ENCODE measurements around the gene VPS51. TPM values are rescaled to one million over a fixed set of nuclear protein-coding genes. Genes with fewer than 3 reads are reported as not detected.
A peak's percentile ranks its signal among the peaks of the same experiment; 100 is the strongest.

VPS51 gene
- total RNA-seq, 1 donor from 2014 or later, result 94.9 TPM

DNA sequence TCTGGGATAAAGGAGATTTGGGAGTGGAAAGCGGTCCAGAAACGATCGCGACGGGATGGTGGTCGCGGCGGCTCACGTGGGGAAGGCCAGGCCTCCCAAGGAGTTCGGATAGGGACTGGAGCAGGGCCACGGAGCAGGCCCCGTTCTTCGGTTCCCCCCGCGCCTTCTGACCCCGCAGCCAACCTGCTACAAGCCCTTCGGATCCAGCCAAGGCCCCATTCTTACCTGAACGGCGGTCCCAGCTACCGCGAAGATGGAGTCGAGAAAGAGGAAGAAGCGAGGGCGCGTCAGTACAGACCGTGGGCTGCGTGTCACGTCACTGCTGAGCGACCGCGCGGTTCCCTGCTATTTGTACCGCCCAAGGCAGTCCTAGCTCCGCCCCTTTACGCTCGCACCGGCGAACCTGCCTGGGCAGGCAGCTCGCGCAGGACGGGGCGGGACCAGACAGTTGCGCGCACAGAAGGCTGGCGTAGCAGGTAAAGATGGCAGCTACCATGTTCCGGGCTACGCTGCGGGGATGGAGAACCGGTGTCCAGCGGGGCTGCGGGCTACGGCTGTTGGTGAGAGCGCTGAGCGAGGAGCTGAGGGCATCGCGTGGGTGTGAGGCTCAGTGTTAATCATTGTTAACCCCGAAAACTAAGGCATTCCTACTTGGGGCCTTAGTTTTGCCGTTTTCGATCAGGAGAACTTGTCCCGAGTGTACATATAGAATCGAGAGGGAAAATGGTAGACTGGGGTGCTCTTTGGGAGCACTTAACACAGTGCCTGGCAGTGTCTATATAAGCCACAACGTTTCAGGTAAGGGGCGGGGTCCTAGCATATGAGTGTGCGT, 26.1 kb downstream of the VPS51 start, which contains the start of the genes FAU and MRPL49:
TSS of gene FAU (minus strand) at position 270 of the 832 bp plus-strand sequence. CDS start 321 bp downstream, outside the sequence.
TSS of gene MRPL49 (plus strand) at position 457 of the 832 bp plus-strand sequence. CDS start at position 483, 26 bp downstream.
- intact Hi-C loops (cut with DNase I), result no loop called here
- TF ChIP-seq, protein P1, sequence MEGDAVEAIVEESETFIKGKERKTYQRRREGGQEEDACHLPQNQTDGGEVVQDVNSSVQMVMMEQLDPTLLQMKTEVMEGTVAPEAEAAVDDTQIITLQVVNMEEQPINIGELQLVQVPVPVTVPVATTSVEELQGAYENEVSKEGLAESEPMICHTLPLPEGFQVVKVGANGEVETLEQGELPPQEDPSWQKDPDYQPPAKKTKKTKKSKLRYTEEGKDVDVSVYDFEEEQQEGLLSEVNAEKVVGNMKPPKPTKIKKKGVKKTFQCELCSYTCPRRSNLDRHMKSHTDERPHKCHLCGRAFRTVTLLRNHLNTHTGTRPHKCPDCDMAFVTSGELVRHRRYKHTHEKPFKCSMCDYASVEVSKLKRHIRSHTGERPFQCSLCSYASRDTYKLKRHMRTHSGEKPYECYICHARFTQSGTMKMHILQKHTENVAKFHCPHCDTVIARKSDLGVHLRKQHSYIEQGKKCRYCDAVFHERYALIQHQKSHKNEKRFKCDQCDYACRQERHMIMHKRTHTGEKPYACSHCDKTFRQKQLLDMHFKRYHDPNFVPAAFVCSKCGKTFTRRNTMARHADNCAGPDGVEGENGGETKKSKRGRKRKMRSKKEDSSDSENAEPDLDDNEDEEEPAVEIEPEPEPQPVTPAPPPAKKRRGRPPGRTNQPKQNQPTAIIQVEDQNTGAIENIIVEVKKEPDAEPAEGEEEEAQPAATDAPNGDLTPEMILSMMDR (IDR thresholded peaks at IDR 0.05), result no peak
- Histone ChIP-seq H3K4me3 (peak within 1 kb of the TSS; percentile 84), H3K27ac (peak within 1 kb of the TSS; percentile 95), H3K36me3 (peaks cover 65% of the 10 kb centered on the region), H3K9me3 (no peaks in the 10 kb centered on the region), H3K27me3 (ENCODE audit: low read depth) (no peaks in the 10 kb centered on the region), H3K4me1 (peaks cover 30% of the 10 kb centered on the region)
- peak; percentile 92 to 93 for ATAC-seq
- DNase-seq, result peak; percentile 100

DNA sequence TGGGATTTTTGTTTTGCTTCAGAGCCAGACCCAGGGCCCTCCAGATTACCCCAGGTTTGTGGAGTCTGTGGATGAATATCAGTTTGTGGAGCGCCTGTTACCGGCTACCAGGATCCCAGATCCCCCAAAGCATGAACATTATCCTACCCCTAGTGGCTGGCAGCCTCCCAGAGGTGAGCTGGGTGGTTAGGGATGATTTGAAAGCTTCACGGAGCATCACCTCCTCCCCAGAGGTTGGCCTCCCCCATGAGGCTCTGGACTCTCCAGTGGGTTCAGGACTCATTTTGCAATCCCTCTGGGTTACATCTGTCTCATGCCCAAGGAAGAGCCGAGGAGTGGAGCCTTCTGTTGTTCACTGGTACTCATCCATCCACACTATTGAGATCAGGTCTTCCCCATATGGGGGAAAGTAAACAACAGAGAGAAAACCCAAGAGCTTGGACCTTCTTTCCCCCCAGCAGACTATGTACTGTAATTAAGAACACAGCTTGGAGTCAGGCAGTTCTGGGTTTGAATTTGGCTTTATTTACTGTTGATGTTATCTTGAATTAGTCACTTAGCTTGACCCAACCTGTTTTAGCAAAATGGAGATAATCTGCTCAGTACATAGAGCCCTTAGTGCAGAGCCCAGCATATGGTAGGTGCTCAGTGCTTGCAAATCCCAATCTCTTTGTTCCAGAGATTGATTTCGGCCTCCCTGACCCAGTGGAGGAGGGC, 28.6 kb downstream of the VPS51 start:
- no peak for ATAC-seq
- intact Hi-C loops (cut with DNase I), result no loop called here
- H3K27ac ChIP-seq, result no peak overlapping the region
- TF ChIP-seq, protein P1 (IDR thresholded peaks at IDR 0.05), result no peak
- H3K36me3 ChIP-seq, result peaks cover 72% of the 10 kb centered on the region
- H3K9me3 ChIP-seq, result no peaks in the 10 kb centered on the region
- H3K4me3 ChIP-seq, result no peak overlapping the region
- H3K4me1 ChIP-seq, result peaks cover 30% of the 10 kb centered on the region
- H3K27me3 ChIP-seq (ENCODE audit: low read depth), result no peaks in the 10 kb centered on the region
- DNase-seq, result no peak

DNA sequence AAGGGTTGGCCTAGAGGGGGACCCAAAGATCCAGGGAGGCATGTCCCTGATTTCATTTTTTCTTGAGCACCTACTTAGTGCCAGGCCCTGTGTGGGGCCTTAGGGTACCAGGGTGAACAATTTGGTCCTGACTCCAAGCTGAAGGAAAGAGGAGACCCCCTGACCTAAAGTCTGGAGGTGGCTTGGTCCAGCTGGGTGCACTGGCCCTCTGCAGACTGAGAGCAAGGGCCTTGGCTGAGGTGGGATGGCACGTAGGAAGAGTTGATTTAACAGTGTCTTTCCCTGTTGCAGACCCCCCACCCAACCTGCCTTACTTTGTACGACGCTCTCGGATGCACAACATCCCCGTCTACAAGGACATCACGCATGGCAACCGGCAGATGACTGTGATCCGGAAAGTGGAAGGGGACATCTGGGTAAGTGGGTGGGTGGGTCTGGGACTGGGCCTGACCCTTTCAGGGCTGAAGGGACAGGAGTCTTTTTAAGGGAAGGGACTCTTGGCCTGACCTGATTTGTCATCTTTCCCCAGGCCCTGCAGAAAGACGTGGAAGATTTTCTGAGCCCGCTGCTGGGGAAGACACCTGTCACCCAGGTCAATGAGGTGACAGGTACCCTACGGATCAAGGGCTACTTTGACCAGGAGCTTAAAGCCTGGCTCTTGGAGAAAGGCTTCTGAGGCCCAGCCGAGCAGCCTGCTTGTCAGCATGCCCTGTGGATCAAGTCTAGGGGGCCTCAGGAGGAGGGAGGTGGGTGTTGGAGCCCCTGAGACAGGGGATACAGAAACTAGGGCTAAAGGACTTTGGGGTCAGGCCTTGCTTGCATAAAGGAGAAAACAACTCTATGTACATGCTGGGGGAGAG, 29.4 kb downstream of the VPS51 start:
- Histone ChIP-seq H3K4me3 (no peak overlapping the region), H3K36me3 (peaks cover 72% of the 10 kb centered on the region), H3K9me3 (no peaks in the 10 kb centered on the region), H3K27me3 (ENCODE audit: low read depth) (no peaks in the 10 kb centered on the region), H3K27ac (no peak overlapping the region), H3K4me1 (peaks cover 22% of the 10 kb centered on the region)
- intact Hi-C loops (cut with DNase I), result no loop called here
- DNase-seq (no peak), ATAC-seq (no peak)
- TF ChIP-seq, protein P1 (IDR thresholded peaks at IDR 0.05), result no peak

DNA sequence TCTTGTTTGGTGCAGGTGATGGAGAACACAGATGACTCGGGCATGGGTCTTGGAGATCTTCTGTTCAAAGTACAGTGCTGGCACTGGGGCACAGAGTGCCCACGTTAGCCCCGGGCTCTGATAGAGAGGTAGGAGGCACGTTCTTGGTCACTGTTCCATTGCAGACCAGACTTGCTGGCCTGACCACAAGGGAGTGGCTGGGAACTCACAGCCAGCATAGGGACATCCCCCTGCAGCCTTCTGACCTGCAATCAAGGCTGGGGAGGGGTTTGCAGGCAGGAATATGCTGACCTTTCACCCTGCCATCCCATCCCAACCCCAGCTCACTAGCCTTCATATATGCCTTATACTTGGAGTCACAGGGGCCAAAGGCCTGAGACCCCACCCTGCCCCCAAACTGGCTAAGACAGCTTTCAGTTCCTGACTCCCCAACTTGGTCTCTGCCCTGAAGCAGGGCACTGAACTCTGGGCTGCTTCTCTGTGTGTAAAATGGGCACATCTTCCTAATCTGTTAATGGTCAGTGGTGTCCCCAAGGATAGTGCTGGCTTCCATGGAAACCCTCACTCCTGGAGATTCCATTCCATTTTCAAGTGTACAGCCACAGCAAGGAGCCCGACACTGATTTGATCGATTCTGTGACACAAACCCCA, 30.7 kb downstream of the VPS51 start:
- Histone ChIP-seq H3K4me1 (peaks cover 11% of the 10 kb centered on the region), H3K9me3 (no peaks in the 10 kb centered on the region), H3K4me3 (no peak overlapping the region), H3K36me3 (peaks cover 78% of the 10 kb centered on the region), H3K27ac (no peak overlapping the region), H3K27me3 (ENCODE audit: low read depth) (no peaks in the 10 kb centered on the region)
- TF ChIP-seq, protein P1 (IDR thresholded peaks at IDR 0.05), result no peak
- intact Hi-C loops (cut with DNase I), result no loop called here
- DNase-seq (no peak), ATAC-seq (no peak)

Measured in lower lobe of right lung (tissue), 2 donors.